PC-9 (cell line): ENCODE data around the gene OR2M4.

Experiments
- EZH2 ChIP-seq: fragments of 200-600 bp; sonication (generic); IDR thresholded peaks from 2 replicates; pipeline ENCODE4 v1.8.0; 2017; ENCODE audit warnings: antibody characterized with exemption, low read depth
- TF ChIP-seq, protein P1 (sequence below): fragments of 200-600 bp; sonication (generic); conservative IDR thresholded peaks from 2 replicates; pipeline ENCODE4 v1.6.1; 2017; ENCODE audit warnings: mixed run types, antibody characterized with exemption, mild to moderate bottlenecking, moderate library complexity

- TF ChIP-seq, protein P1, sequence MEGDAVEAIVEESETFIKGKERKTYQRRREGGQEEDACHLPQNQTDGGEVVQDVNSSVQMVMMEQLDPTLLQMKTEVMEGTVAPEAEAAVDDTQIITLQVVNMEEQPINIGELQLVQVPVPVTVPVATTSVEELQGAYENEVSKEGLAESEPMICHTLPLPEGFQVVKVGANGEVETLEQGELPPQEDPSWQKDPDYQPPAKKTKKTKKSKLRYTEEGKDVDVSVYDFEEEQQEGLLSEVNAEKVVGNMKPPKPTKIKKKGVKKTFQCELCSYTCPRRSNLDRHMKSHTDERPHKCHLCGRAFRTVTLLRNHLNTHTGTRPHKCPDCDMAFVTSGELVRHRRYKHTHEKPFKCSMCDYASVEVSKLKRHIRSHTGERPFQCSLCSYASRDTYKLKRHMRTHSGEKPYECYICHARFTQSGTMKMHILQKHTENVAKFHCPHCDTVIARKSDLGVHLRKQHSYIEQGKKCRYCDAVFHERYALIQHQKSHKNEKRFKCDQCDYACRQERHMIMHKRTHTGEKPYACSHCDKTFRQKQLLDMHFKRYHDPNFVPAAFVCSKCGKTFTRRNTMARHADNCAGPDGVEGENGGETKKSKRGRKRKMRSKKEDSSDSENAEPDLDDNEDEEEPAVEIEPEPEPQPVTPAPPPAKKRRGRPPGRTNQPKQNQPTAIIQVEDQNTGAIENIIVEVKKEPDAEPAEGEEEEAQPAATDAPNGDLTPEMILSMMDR: no peak
- TF ChIP-seq EZH2: no peak
These were observed 43.9 kb upstream of the OR2M4 start for GRCh38 chr1:248187363-248187762.
